ENCODE data around the gene ZNF506.

- TF ChIP-seq CTCF (IDR thresholded peaks at IDR 0.05) (no peak), POLR2A (IDR thresholded peaks at IDR 0.05) (no peak)
These were observed 47.1 kb downstream of the ZNF506 start for GRCh38 chr19:19774354-19775033.
